GM23338 (cell line): ENCODE data around the gene MRPL23. TPM values are rescaled to one million over a fixed set of nuclear protein-coding genes. Genes with fewer than 3 reads are reported as not detected.

Source experiments
- ATAC-seq: fragments of 200-7000 bp; cut with Tn5 transposase; 3 replicates; pipeline ENCODE4 v1.9.1; 2020
- DNase-seq: peaks from one replicate; pipeline ENCODE4 v3.0.0-alpha.2; 2015; ENCODE audit warnings: low spot score
- H2AFZ ChIP-seq: fragments of 200-600 bp; sonication (generic); 2 replicates; pipeline ENCODE4 v1.8.0; 2016; ENCODE audit warnings: antibody characterized with exemption, mild to moderate bottlenecking, moderate library complexity
- H3F3A ChIP-seq: fragments of 200-600 bp; sonication (generic); replicated peaks from 2 replicates; pipeline ENCODE4 v1.8.0; 2017; ENCODE audit warnings: antibody characterized with exemption, mixed run types, low read depth
- H3K27ac ChIP-seq: fragments of 200-600 bp; sonication (generic); 2 replicates; pipeline ENCODE4 v1.6.1; 2016; ENCODE audit warnings: low read depth
- H3K27me3 ChIP-seq: fragments of 200-600 bp; sonication (generic); 2 replicates; pipeline ENCODE4 v1.8.0; 2016; ENCODE audit warnings: mild to moderate bottlenecking, mixed run types, moderate library complexity; ENCODE audit not compliant: insufficient read depth
- H3K36me3 ChIP-seq: fragments of 200-600 bp; sonication (generic); 2 replicates; pipeline ENCODE4 v1.8.0; 2016; ENCODE audit warnings: mild to moderate bottlenecking; ENCODE audit not compliant: insufficient read depth
- H3K4me1 ChIP-seq: fragments of 200-600 bp; sonication (generic); 2 replicates; pipeline ENCODE4 v1.8.0; 2016; ENCODE audit warnings: mild to moderate bottlenecking, moderate library complexity; ENCODE audit not compliant: insufficient read depth
- H3K4me2 ChIP-seq: fragments of 200-600 bp; sonication (generic); 2 replicates; pipeline ENCODE4 v1.7.1; 2017; ENCODE audit warnings: mixed run types
- H3K4me3 ChIP-seq: fragments of 200-600 bp; sonication (generic); 2 replicates; pipeline ENCODE4 v1.6.1; 2016; ENCODE audit warnings: mixed run types
- H3K79me2 ChIP-seq: fragments of 200-600 bp; sonication (generic); replicated peaks from 2 replicates; pipeline ENCODE4 v1.8.0; 2017; ENCODE audit warnings: mild to moderate bottlenecking; ENCODE audit not compliant: insufficient read depth
- H3K9me2 ChIP-seq: fragments of 200-600 bp; sonication (generic); 2 replicates; pipeline ENCODE4 v1.8.0; 2017; ENCODE audit not compliant: insufficient read depth
- H4K20me1 ChIP-seq: fragments of 200-600 bp; sonication (generic); replicated peaks from 2 replicates; pipeline ENCODE4 v1.8.0; 2017; ENCODE audit warnings: mild to moderate bottlenecking; ENCODE audit not compliant: insufficient read depth
- H3K27ac Mint-ChIP-seq: 2 replicates; pipeline ENCODE4 v1.8.0; 2020; ENCODE audit warnings: inconsistent platforms, mild to moderate bottlenecking, moderate library complexity, mixed read lengths
- H3K27me3 Mint-ChIP-seq: 3 replicates; pipeline ENCODE4 v1.8.0; 2022; ENCODE audit warnings: low read depth, mild to moderate bottlenecking, moderate library complexity, mixed read lengths, inconsistent platforms; ENCODE audit not compliant: insufficient read depth, poor library complexity
- H3K36me3 Mint-ChIP-seq: 3 replicates; pipeline ENCODE4 v1.8.0; 2021; ENCODE audit warnings: low read depth, mild to moderate bottlenecking, inconsistent platforms, moderate library complexity, mixed read lengths
- H3K4me1 Mint-ChIP-seq: 3 replicates; pipeline ENCODE4 v1.8.0; 2020; ENCODE audit warnings: mild to moderate bottlenecking, inconsistent platforms, mixed read lengths
- H3K4me3 Mint-ChIP-seq: 3 replicates; pipeline ENCODE4 v1.8.0; 2021; ENCODE audit warnings: moderate library complexity, mild to moderate bottlenecking, inconsistent platforms, mixed read lengths
- H3K9me3 Mint-ChIP-seq: 3 replicates; pipeline ENCODE4 v1.8.0; 2020; ENCODE audit warnings: moderate library complexity, mild to moderate bottlenecking, inconsistent platforms, mixed read lengths
- CREB1 ChIP-seq: fragments of 250-450 bp; sonication (Bioruptor Pico); IDR thresholded peaks from 2 replicates; pipeline ENCODE4 v1.5.0; 2020; ENCODE audit warnings: low read depth, mild to moderate bottlenecking, moderate library complexity
- EZH2 ChIP-seq: fragments of 200-600 bp; sonication (generic); IDR thresholded peaks from one replicate; pipeline ENCODE4 v1.8.0; 2017; ENCODE audit warnings: antibody characterized with exemption, mild to moderate bottlenecking, low read depth; ENCODE audit not compliant: unreplicated experiment
- EZH2phosphoT487 ChIP-seq: fragments of 200-600 bp; sonication (generic); IDR thresholded peaks from one replicate; pipeline ENCODE4 v1.8.1; 2018; ENCODE audit warnings: antibody characterized with exemption; ENCODE audit not compliant: unreplicated experiment
- JUNB ChIP-seq: IDR thresholded peaks from one replicate; pipeline ENCODE4 v1.6.1; 2016; ENCODE audit warnings: antibody characterized with exemption; ENCODE audit not compliant: unreplicated experiment
- NANOG ChIP-seq: IDR thresholded peaks from 2 replicates; pipeline ENCODE4 v1.6.1; 2016; ENCODE audit warnings: antibody characterized with exemption, borderline replicate concordance
- POLR2AphosphoS5 ChIP-seq: IDR thresholded peaks from 2 replicates; pipeline ENCODE4 v1.6.1; 2016; ENCODE audit warnings: antibody characterized with exemption, low read depth
- STAT1 ChIP-seq: IDR thresholded peaks from one replicate; pipeline ENCODE4 v1.6.1; 2016; ENCODE audit warnings: antibody characterized with exemption; ENCODE audit not compliant: unreplicated experiment
- ZNF114 ChIP-seq: fragments of 250-450 bp; sonication (Bioruptor Pico); IDR thresholded peaks from 2 replicates; pipeline ENCODE4 v1.5.0; 2020; ENCODE audit warnings: mild to moderate bottlenecking, moderate library complexity
- ZNF331 ChIP-seq: fragments of 250-450 bp; sonication (Bioruptor Pico); IDR thresholded peaks from 2 replicates; pipeline ENCODE4 v1.5.0; 2020; ENCODE audit warnings: low read depth, mild to moderate bottlenecking, moderate library complexity
- polyA plus RNA-seq: library from polyadenylated mRNA; unstranded; fragments of >200 nt; fragmentation: Nextera tagmentation; extraction: Ambion mirVana; gene quantifications from 2 replicates; pipeline ENCODE4 v1.2.1, GENCODE V29; 2016
- total RNA-seq: library from RNA; depleted of rRNA; stranded (reverse); fragments of >200 nt; shearing (Covaris generic); gene quantifications from 2 replicates; pipeline ENCODE4 v1.2.3, GENCODE V29; 2014
- TF ChIP-seq, protein P1 (sequence below): IDR thresholded peaks from 2 replicates; pipeline ENCODE4 v1.6.1; 2016; ENCODE audit warnings: antibody characterized with exemption
- TF ChIP-seq, protein P2 (sequence below): IDR thresholded peaks from one replicate; pipeline ENCODE4 v1.6.1; 2018; ENCODE audit warnings: antibody characterized with exemption; ENCODE audit not compliant: unreplicated experiment
- TF ChIP-seq, protein P3 (sequence below): fragments of 250-450 bp; sonication (Bioruptor Pico); IDR thresholded peaks from 2 replicates; pipeline ENCODE4 v1.5.0; 2020; ENCODE audit warnings: mild to moderate bottlenecking, moderate library complexity
- TF ChIP-seq, protein P4 (sequence below), 2 experiments: fragments of 200-600 bp in 1 of 2; sonication (generic) in 1 of 2; conservative IDR thresholded peaks; 2 replicates each; pipeline versions ENCODE4 v1.5.1 to v1.6.1; 2016 to 2017; ENCODE audit warnings: antibody characterized with exemption in 2 of 2, low read depth in 2 of 2, mild to moderate bottlenecking in 2 of 2, moderate library complexity in 1 of 2

MRPL23 gene
- total and polyA plus RNA-seq, 2 experiments from 2014 or later, result 84.7 to 91.5 TPM

DNA sequence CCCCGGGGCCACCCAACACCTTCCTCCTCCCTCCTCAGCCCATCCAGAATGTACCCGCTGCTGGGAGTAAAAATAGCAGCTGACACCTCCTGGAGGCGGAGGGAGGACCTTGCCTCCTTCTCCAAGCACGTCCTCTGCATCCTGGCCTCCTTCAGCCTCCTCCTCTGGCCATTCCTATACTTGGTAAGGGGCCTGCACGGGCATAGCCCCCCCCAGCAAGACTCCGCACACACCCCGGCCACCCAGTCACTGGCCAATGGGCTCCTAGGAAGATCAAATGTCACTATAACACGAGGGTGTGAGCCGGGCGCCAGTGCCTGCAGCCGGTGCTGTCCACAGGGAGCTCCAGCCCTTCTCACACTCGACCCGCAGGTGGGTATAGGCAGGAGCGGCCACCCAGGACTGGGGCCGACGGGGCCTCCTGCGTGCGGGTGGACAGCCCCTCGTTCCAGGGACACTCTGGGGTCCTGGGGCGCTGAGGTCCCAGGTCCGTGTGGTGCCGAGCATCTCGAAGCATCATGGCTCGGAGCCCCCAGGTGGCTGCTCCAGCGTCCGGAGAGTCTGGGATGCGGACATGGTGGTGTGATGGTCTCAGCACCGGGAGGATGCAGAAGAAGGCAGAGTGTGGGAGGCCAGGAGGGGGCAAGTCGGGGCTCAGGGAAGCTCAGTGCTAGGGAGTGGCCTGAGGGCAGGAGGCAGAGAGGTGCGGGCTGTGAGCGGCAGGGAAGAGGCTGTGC, 27.6 kb upstream of the MRPL23 start, which contains the start of gene TNNT3:
Gene TNNT3 (plus strand): TSS at position 313 of the 737 bp plus-strand sequence. CDS start 3,172 bp downstream, outside the sequence.
- DNase-seq (no peak), ATAC-seq (no peak)
- TF ChIP-seq, protein P1, sequence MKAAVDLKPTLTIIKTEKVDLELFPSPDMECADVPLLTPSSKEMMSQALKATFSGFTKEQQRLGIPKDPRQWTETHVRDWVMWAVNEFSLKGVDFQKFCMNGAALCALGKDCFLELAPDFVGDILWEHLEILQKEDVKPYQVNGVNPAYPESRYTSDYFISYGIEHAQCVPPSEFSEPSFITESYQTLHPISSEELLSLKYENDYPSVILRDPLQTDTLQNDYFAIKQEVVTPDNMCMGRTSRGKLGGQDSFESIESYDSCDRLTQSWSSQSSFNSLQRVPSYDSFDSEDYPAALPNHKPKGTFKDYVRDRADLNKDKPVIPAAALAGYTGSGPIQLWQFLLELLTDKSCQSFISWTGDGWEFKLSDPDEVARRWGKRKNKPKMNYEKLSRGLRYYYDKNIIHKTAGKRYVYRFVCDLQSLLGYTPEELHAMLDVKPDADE, result no peak
- TF ChIP-seq ZNF114 (CRISPR knock-in tag) (no peak), EZH2 (no peak), POLR2AphosphoS5 (no peak), STAT1 (no peak), CREB1 (CRISPR knock-in tag) (no peak), NANOG (no peak), ZNF331 (CRISPR knock-in tag) (no peak), EZH2phosphoT487 (no peak), JUNB (no peak)
- TF ChIP-seq, protein P2, sequence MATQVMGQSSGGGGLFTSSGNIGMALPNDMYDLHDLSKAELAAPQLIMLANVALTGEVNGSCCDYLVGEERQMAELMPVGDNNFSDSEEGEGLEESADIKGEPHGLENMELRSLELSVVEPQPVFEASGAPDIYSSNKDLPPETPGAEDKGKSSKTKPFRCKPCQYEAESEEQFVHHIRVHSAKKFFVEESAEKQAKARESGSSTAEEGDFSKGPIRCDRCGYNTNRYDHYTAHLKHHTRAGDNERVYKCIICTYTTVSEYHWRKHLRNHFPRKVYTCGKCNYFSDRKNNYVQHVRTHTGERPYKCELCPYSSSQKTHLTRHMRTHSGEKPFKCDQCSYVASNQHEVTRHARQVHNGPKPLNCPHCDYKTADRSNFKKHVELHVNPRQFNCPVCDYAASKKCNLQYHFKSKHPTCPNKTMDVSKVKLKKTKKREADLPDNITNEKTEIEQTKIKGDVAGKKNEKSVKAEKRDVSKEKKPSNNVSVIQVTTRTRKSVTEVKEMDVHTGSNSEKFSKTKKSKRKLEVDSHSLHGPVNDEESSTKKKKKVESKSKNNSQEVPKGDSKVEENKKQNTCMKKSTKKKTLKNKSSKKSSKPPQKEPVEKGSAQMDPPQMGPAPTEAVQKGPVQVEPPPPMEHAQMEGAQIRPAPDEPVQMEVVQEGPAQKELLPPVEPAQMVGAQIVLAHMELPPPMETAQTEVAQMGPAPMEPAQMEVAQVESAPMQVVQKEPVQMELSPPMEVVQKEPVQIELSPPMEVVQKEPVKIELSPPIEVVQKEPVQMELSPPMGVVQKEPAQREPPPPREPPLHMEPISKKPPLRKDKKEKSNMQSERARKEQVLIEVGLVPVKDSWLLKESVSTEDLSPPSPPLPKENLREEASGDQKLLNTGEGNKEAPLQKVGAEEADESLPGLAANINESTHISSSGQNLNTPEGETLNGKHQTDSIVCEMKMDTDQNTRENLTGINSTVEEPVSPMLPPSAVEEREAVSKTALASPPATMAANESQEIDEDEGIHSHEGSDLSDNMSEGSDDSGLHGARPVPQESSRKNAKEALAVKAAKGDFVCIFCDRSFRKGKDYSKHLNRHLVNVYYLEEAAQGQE, result no peak
- TF ChIP-seq, protein P3, sequence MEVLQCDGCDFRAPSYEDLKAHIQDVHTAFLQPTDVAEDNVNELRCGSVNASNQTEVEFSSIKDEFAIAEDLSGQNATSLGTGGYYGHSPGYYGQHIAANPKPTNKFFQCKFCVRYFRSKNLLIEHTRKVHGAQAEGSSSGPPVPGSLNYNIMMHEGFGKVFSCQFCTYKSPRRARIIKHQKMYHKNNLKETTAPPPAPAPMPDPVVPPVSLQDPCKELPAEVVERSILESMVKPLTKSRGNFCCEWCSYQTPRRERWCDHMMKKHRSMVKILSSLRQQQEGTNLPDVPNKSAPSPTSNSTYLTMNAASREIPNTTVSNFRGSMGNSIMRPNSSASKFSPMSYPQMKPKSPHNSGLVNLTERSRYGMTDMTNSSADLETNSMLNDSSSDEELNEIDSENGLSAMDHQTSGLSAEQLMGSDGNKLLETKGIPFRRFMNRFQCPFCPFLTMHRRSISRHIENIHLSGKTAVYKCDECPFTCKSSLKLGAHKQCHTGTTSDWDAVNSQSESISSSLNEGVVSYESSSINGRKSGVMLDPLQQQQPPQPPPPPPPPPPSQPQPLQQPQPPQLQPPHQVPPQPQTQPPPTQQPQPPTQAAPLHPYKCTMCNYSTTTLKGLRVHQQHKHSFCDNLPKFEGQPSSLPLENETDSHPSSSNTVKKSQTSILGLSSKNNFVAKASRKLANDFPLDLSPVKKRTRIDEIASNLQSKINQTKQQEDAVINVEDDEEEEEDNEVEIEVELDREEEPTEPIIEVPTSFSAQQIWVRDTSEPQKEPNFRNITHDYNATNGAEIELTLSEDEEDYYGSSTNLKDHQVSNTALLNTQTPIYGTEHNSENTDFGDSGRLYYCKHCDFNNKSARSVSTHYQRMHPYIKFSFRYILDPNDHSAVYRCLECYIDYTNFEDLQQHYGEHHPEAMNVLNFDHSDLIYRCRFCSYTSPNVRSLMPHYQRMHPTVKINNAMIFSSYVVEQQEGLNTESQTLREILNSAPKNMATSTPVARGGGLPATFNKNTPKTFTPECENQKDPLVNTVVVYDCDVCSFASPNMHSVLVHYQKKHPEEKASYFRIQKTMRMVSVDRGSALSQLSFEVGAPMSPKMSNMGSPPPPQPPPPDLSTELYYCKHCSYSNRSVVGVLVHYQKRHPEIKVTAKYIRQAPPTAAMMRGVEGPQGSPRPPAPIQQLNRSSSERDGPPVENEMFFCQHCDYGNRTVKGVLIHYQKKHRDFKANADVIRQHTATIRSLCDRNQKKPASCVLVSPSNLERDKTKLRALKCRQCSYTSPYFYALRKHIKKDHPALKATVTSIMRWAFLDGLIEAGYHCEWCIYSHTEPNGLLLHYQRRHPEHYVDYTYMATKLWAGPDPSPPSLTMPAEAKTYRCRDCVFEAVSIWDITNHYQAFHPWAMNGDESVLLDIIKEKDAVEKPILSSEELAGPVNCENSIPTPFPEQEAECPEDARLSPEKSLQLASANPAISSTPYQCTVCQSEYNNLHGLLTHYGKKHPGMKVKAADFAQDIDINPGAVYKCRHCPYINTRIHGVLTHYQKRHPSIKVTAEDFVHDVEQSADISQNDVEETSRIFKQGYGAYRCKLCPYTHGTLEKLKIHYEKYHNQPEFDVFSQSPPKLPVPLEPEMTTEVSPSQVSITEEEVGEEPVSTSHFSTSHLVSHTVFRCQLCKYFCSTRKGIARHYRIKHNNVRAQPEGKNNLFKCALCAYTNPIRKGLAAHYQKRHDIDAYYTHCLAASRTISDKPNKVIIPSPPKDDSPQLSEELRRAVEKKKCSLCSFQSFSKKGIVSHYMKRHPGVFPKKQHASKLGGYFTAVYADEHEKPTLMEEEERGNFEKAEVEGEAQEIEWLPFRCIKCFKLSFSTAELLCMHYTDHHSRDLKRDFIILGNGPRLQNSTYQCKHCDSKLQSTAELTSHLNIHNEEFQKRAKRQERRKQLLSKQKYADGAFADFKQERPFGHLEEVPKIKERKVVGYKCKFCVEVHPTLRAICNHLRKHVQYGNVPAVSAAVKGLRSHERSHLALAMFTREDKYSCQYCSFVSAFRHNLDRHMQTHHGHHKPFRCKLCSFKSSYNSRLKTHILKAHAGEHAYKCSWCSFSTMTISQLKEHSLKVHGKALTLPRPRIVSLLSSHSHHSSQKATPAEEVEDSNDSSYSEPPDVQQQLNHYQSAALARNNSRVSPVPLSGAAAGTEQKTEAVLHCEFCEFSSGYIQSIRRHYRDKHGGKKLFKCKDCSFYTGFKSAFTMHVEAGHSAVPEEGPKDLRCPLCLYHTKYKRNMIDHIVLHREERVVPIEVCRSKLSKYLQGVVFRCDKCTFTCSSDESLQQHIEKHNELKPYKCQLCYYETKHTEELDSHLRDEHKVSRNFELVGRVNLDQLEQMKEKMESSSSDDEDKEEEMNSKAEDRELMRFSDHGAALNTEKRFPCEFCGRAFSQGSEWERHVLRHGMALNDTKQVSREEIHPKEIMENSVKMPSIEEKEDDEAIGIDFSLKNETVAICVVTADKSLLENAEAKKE, result no peak
- TF ChIP-seq, protein P4, sequence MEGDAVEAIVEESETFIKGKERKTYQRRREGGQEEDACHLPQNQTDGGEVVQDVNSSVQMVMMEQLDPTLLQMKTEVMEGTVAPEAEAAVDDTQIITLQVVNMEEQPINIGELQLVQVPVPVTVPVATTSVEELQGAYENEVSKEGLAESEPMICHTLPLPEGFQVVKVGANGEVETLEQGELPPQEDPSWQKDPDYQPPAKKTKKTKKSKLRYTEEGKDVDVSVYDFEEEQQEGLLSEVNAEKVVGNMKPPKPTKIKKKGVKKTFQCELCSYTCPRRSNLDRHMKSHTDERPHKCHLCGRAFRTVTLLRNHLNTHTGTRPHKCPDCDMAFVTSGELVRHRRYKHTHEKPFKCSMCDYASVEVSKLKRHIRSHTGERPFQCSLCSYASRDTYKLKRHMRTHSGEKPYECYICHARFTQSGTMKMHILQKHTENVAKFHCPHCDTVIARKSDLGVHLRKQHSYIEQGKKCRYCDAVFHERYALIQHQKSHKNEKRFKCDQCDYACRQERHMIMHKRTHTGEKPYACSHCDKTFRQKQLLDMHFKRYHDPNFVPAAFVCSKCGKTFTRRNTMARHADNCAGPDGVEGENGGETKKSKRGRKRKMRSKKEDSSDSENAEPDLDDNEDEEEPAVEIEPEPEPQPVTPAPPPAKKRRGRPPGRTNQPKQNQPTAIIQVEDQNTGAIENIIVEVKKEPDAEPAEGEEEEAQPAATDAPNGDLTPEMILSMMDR (conservative IDR thresholded peaks at IDR 0.05; ENCODE audit: low read depth in 2 of 2), result no peak
- Histone ChIP-seq H3F3A (no peaks in the 10 kb centered on the region), H3K27me3 (no peaks in the 10 kb centered on the region), H3K36me3 (no peaks in the 10 kb centered on the region), H3K4me3 (no peak within 1 kb of the TSS), H3K4me1 (no peaks in the 10 kb centered on the region), H3K79me2 (no peaks in the 10 kb centered on the region), H3K27ac (no peak within 1 kb of the TSS), H3K9me2 (no peaks in the 10 kb centered on the region), H4K20me1 (no peaks in the 10 kb centered on the region), H3K4me2 (no peak within 1 kb of the TSS), H2AFZ (no peak within 1 kb of the TSS)
- H3K27me3 Mint-ChIP-seq, result no peaks in the 10 kb centered on the region
- no peaks in the 10 kb centered on the region for H3K4me1 Mint-ChIP-seq
- no peaks in the 10 kb centered on the region for H3K36me3 Mint-ChIP-seq
- H3K4me3 Mint-ChIP-seq, result no peak within 1 kb of the TSS
- H3K27ac Mint-ChIP-seq, result no peak within 1 kb of the TSS
- H3K9me3 Mint-ChIP-seq, result peaks cover 6% of the 10 kb centered on the region; the same call in 2 of the 3 replicates
